Uterus (tissue), 2 donors: Measurements from ENCODE around the gene DGCR2.

ENCODE experiments used
- POLR2A ChIP-seq, 2 donors: fragments of 450-650 bp; IDR thresholded peaks; one replicate each; pipeline ENCODE4 v1.6.1; 2016; ENCODE audit warnings: antibody characterized with exemption in 2 of 2, mild to moderate bottlenecking in 1 of 2, moderate library complexity in 1 of 2
- TF ChIP-seq, protein P1 (sequence below), 4 experiments: fragments of 200-600 bp in 2 of 4; fragments of 450-650 bp in 2 of 4; sonication (generic) in 2 of 4; IDR thresholded peaks; one replicate each; pipeline ENCODE4 v1.5.1; 2016 to 2019; ENCODE audit warnings: antibody characterized with exemption in 4 of 4, mild to moderate bottlenecking in 2 of 4, moderate library complexity in 1 of 4

DNA sequence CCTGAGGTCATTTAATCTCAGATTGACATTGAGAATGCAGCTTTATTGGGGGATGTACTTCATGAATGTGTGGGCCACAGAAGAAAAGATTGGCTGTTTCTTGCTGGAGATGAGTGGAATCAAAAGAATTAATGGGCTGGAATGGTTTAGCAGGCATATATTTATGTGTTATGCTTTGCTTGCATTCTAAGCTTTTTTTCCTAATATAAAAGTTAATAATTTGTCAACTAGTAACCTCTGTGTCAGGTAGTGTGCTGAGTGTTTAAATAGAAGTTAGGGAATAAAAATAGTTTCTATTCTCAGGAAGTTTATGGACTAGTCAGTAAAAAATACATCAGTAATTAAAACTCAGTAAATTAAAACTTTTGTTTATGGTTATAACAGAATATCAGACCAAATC lies 118.7 kb downstream of the DGCR2 start:
- TF ChIP-seq POLR2A (IDR thresholded peaks at IDR 0.05): no peak
- TF ChIP-seq, protein P1, sequence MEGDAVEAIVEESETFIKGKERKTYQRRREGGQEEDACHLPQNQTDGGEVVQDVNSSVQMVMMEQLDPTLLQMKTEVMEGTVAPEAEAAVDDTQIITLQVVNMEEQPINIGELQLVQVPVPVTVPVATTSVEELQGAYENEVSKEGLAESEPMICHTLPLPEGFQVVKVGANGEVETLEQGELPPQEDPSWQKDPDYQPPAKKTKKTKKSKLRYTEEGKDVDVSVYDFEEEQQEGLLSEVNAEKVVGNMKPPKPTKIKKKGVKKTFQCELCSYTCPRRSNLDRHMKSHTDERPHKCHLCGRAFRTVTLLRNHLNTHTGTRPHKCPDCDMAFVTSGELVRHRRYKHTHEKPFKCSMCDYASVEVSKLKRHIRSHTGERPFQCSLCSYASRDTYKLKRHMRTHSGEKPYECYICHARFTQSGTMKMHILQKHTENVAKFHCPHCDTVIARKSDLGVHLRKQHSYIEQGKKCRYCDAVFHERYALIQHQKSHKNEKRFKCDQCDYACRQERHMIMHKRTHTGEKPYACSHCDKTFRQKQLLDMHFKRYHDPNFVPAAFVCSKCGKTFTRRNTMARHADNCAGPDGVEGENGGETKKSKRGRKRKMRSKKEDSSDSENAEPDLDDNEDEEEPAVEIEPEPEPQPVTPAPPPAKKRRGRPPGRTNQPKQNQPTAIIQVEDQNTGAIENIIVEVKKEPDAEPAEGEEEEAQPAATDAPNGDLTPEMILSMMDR (IDR thresholded peaks at IDR 0.05): no peak
